ENCODE data around the gene C1QTNF6.
"Not testable (repeated sequence)": the region's sequence is repeated elsewhere in the genome, so short reads cannot be mapped to it uniquely, and the experiment has no call there.

Gene C1QTNF6

GRCh38 chr22:37206841-37207821, 19.1 kb upstream of the C1QTNF6 start:
- DNase-seq (ENCODE audit: low read depth): no peak

GRCh38 chr22:37206118-37206840, 18.2 kb upstream of the C1QTNF6 start:
- DNase-seq (ENCODE audit: low read depth): no peak

DNA sequence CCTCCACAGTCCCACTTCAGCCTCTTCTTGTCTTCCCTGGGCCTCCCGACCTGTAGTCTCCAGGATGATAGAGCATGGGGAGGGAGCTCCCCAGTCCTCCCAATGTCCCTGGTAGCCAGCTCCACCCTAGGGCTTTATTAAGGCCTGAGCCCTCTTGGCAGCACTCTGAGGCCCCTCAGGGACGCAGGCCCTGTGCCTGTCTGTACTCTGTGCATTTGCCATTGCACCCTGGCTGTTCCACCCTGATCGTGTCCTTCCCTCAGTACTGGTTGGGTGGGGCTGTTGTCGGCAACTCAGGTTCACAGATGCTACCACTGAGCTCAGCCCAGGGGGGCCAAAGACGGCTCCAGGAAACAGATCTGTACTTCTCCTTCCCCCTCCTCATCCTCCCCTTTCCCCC, 17.0 kb upstream of the C1QTNF6 start:
- DNase-seq (ENCODE audit: low read depth): no peak

GRCh38 chr22:37204045-37204655, 16.1 kb upstream of the C1QTNF6 start:
- no peak for DNase-seq (ENCODE audit: low read depth)

DNA sequence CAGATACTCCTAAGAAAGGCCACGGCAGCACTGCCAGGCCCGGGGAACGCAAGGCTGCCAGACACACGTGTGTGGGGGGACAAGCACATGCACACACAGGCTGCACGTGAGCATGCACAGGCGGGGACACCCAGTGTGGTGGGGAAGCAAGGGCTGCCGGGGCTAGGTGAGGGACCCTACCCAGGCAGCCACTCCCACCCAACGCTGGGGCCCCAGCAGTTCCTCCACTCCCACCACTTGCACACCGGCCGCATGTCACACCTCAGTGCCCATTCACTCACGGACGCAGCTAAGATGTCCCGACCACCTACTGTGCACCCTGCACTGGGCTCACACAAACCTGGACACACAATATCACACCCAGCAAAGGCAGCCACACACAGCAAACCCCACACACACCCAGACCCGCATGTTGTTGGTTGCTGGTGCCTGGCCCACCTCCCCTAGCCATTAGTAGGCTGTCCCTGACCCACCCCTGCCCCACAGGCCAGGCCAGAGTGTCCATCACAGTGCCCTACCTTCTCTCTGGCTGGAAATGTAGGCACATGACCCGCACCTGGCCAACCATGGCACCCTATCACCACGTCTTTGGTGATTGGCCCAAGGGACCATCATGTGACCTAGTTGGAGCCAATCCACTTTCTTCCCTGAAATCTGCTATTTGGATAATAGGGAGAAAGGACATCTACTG, 15.5 kb upstream of the C1QTNF6 start:
- no peak for DNase-seq (ENCODE audit: low read depth)

- DNase-seq (ENCODE audit: low read depth): no peak
Observed at GRCh38 chr22:37202716-37203115, 14.7 kb upstream of the C1QTNF6 start.

DNA sequence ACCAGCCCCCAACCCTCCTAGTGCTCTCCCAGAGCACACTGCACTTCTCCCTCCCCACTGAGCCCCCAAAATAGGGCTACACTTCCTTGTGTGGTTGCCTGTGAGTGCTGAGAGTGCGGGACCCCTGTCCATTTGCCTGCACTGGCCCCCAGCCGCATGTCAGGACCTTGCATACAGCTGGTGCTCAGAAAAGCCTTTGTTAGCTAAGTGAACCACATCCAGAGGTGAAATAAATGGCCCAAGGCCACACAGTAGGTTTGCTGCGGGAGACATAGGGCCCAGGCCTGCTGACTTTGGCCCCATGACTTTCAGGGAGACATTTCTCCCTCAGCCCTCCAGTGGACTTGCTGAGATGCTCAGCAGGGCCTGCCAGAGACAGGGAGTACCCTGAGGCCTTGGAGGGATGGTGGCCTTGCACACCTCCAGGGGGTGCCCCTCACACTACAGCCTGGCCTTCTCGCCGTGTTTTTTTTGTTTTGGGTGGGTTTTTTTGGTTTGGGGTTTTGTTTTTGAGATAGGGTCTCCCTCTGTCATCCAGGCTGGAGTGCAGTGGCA, 14.0 kb upstream of the C1QTNF6 start:
- no peak for DNase-seq (ENCODE audit: low read depth)

DNA sequence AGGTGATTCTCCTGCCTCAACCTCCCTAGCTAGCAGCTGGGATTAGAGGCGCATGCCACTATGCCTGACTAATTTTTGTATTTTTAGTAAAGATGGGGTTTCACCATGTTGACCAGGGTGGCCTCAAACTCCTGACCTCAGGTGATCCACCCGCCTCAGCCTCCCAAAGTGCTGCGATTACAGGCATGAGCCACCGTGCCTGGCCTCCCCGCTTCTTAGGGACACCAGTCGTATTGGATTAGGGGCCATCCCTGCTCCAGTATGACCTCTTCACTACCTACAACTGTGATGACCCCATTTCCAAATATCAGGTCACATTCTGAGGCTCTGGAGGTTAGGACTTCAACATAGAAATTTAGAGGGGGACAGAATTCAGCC, 13.4 kb upstream of the C1QTNF6 start:
- not testable (repeated sequence) for DNase-seq (ENCODE audit: low read depth)

GRCh38 chr22:37199760-37200108, 11.7 kb upstream of the C1QTNF6 start:
- no peak for DNase-seq (ENCODE audit: low read depth)

DNA sequence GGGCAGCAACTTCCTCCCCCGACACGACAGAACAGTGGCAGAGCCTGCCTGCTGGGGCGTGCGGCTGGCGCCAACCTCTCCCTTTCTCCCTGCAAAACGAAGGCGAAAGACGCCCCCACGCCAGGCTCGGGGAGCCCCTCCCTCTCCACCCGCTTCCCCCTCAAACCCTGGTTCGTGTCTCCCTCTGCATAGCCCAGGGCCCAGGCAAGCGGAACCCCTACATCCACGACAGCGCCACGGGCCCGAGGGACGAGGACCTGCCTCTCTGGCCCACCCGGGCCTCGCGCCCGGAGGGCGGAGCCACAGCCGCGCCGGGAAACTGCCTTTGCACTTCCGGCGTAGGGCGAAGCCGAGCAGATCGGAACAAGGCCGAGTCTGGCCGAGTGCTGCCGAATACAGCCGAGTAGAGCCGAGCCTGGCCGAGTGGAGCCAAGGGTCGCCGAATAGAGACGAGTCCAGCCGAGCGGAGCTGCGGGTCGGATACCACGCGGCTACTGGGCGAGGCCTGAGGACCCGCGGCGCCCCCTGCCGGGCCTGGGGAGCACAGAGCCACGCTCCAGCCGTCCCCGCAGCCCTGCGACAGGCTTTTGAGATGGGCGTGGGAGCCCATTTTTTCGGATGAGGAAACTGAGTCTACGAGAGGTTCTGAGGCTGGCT, 11.2 kb upstream of the C1QTNF6 start:
- peak; percentile 98 for DNase-seq (ENCODE audit: low read depth)

DNA sequence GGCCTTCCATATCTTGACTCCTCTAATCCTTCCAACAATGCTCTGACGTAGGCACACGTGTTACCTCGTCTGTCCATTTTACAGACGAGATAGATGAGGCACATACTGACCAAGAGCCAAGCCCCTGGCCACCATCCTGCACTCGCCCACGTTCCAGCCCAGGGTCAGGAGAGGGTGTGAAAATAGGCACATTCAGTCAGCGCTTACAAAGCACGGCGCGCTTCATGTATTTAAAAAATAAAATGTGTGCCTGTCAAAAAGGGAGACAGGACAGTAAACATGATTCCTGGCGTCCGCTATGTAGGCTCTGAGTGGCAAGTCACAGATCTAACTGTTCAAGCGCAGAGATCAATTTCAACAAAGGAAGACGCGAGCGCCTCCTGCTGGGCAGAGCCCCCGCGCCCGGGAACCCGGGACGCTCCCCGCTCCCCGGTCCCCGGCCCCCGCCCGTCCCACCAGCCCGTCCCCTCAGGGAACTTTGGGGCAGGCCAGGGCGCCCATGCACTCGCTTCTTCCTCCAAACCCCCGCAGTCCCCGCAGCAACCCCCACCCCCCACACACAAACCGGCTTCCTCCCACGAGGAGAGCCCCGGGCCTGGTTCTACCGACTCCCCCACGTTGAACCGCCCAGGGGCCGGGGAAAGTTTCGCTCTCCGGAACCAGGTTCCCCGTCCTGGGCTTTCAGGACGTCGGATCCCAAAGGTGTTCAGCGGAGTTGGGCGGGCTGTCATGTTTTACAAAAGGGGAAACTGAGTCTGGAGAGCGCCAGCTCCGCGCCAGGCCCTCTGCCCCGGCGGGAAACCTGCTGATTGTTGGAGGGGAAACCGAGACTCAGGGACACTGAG, 10.4 kb upstream of the C1QTNF6 start:
- DNase-seq (ENCODE audit: low read depth): peak; percentile 86

- DNase-seq (ENCODE audit: low read depth): no peak
Observed at GRCh38 chr22:37197451-37198257, 9.6 kb upstream of the C1QTNF6 start.

DNA sequence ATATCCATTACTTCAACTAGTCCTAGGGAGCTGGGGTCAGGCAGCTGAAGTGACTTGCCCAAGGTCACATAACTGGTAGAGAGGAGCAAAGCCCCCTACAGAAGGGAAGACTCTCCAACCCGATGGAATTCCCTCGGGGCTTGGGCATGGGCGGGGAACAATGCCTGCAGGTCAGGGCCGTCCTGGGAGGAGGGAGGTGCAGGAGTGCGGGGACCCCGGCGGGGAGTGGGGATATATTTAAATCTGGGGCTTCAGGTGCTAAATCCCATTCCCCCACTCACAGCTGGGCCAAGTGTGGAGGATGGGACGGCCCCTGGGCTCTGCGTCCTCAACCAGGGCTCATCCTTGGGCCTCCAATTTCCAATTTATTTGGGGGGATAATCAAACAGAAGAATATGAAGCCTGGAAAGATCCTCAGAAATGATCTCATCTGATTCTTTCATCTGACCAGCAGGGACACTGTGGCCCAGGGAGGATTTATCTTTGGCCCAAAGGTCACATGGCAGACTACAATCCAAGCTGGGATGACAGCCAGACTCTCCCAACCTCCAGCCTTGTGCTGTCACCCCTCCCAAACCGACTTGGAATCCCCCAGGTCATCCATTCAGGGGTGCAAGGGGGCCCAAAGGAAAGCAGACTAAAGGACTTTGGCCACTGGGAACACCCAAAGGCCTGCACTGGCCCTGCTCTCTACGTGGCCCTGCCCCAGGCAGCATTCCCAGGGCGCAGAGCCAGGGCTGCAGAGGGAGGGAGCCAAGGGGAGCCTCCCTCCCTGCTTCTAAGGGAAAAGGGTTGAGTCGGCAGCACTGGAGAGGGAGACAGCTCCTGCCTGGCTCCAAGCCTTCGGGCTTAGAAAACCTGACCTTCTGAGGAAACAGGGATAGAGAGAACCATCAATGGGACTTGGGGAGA, 8.7 kb upstream of the C1QTNF6 start:
- no peak for DNase-seq (ENCODE audit: low read depth)

GRCh38 chr22:37195921-37196320, 7.9 kb upstream of the C1QTNF6 start:
- no peak for DNase-seq (ENCODE audit: low read depth)

GRCh38 chr22:37194750-37195149, 6.7 kb upstream of the C1QTNF6 start:
- no peak for DNase-seq (ENCODE audit: low read depth)

- no peak for DNase-seq (ENCODE audit: low read depth)
Observed at GRCh38 chr22:37193629-37194191, 5.7 kb upstream of the C1QTNF6 start.

- no peak for DNase-seq (ENCODE audit: low read depth)
Observed at GRCh38 chr22:37192741-37193140, 4.7 kb upstream of the C1QTNF6 start.

DNA sequence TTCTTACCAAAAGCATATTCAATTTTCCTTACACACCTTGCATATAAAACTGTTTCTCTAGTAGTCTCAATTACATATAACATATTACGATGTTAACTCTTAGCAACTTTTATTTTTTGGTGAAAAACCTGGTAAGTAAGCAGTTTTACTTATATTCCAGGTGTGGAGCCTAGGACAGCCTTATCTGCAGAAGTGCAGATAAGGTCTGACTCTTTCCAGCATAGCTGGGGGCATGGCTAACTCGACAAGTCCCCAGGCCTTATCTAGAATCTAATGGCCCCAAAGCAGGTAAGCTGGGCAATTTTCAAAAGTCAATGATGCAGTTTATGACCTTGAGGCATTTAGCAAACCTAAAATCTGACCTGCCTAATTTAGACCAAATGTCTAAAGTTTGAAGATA, 4.2 kb upstream of the C1QTNF6 start:
- DNase-seq (ENCODE audit: low read depth): no peak

All from stimulated activated CD8-positive, alpha-beta memory T cell treated with anti-CD3 and anti-CD28 coated beads, Interleukin-12 subunit alpha, Interleukin-12 subunit beta, amount 100 ng/mL, for 4 hours (primary cell).